RWPE1 (cell line): ENCODE data around the gene TM4SF4.

Experiments
- CTCF ChIA-PET: fragments of 350-600 bp; sonication (Branson Sonifier 250); formaldehyde crosslinking; extraction: SDS; loops from one replicate; lab custom pipeline; 2021; lab: Yijun Ruan, JAX
- POLR2A ChIA-PET: fragments of 400-600 bp; formaldehyde crosslinking; extraction: SDS; loops from one replicate; lab custom pipeline; 2020; ENCODE audit warnings: antibody characterized with exemption; ENCODE audit not compliant: low non-redundant PET; lab: Yijun Ruan, JAX
- DNase-seq: peaks from one replicate; pipeline ENCODE4 v3.0.0; 2012; ENCODE audit warnings: low spot score
- H3K27ac ChIP-seq: fragments of 450-650 bp; 2 replicates; pipeline ENCODE4 v1.5.1; 2017
- TF ChIP-seq, protein P1 (sequence below): fragments of 450-650 bp; conservative IDR thresholded peaks from 2 replicates; pipeline ENCODE4 v1.5.1; 2017; ENCODE audit warnings: low read depth, mild to moderate bottlenecking

The TM4SF4 gene

DNA sequence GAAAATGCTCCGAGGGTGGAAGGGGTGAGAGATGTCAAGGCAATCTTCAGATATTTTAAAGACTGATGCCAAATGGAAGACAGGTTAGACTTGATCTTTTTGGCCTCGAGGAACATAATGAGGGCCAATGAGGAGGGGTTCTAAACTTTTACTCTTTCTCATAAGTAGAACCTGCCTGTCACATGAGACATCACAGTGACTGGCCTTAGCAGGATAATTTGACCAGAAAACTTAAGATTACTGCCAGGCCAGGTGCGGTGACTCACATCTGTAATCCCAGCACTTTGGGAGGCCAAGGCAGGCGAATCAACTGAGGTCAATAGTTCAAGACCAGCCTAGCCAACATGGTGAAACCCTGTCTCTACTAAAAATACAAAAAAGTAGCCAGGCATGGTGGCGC, 12.2 kb downstream of the TM4SF4 start:
- no peak for DNase-seq
- TF ChIP-seq, protein P1, sequence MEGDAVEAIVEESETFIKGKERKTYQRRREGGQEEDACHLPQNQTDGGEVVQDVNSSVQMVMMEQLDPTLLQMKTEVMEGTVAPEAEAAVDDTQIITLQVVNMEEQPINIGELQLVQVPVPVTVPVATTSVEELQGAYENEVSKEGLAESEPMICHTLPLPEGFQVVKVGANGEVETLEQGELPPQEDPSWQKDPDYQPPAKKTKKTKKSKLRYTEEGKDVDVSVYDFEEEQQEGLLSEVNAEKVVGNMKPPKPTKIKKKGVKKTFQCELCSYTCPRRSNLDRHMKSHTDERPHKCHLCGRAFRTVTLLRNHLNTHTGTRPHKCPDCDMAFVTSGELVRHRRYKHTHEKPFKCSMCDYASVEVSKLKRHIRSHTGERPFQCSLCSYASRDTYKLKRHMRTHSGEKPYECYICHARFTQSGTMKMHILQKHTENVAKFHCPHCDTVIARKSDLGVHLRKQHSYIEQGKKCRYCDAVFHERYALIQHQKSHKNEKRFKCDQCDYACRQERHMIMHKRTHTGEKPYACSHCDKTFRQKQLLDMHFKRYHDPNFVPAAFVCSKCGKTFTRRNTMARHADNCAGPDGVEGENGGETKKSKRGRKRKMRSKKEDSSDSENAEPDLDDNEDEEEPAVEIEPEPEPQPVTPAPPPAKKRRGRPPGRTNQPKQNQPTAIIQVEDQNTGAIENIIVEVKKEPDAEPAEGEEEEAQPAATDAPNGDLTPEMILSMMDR = no peak
- ChIA-PET CTCF (interaction anchor here (0.6 to 0.7 kb wide), 3 partner anchors 8 to 328 kb away, joined by 3 read pairs; no protein-coding TSS in a partner anchor), POLR2A (no interaction called here)
- H3K27ac ChIP-seq = no peak overlapping the region

DNA sequence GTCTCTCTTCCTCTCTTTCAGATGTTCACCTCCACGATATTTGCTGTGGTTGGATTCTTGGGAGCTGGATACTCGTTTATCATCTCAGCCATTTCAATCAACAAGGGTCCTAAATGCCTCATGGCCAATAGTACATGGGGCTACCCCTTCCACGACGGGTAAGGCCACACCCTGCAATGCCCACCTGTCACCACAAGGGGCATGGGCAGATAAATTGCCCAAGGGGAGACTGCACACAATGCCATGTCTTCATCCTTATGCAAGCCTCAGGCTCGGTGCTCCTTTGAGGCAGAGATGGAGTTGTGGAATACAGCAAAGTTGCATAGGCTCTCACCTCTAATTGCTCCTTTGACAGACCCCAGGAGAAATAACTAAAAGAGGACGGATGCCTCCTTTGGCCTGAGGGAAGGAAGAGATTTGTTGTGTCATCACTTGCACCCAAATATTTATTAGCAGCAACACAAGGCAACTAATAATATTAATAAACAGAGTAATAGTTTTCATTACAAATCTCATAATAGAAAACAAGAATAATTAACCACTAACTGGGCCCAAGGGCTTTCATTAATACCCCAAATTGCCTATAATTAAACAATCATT, 13.2 kb downstream of the TM4SF4 start:
- TF ChIP-seq, protein P1 = 0 out of 2 replicates have a peak, but pooled peaks have one; percentile 13
- ChIA-PET CTCF (interaction anchor here (0.6 to 1.0 kb wide), 7 partner anchors 9 to 327 kb away, joined by 3 read pairs; no protein-coding TSS in a partner anchor), POLR2A (no interaction called here)
- DNase-seq = no peak
- H3K27ac ChIP-seq = no peak overlapping the region

DNA sequence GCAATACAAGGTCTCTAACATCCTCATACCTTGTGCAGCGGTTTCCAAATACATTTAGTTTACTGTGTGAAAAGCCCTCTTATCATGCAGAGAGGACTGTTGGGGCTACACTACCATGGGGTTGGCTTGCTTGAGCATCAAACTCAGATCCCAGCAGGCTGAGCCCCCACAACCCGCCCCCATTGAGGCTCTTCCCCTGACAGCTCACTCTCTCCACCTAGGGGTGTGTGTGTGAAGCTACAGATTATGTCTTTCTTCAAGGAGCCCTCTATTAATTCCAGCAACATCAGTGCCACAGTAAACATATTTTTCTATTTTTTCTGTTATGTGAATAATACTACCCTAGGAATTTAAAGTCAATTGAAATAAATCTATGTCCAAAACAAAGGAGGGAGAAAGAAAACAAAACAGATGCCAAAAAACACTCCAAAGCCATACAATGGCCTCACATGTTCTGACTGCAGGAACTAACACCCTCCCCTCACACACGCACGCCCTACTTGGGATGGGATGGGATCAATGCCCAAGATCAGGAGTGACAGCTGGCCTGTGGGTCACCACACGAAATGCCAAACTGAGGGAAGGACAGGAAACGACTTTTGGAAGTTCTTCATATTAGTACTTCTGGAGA, 14.7 kb downstream of the TM4SF4 start:
- POLR2A ChIA-PET = no interaction called here
- CTCF ChIA-PET = interaction anchor here (0.6 to 1.3 kb wide), 7 partner anchors 9 to 394 kb away, joined by 3 read pairs; no protein-coding TSS in a partner anchor
- H3K27ac ChIP-seq = no peak overlapping the region
- no peak for DNase-seq
- TF ChIP-seq, protein P1 = peak; percentile 45

DNA sequence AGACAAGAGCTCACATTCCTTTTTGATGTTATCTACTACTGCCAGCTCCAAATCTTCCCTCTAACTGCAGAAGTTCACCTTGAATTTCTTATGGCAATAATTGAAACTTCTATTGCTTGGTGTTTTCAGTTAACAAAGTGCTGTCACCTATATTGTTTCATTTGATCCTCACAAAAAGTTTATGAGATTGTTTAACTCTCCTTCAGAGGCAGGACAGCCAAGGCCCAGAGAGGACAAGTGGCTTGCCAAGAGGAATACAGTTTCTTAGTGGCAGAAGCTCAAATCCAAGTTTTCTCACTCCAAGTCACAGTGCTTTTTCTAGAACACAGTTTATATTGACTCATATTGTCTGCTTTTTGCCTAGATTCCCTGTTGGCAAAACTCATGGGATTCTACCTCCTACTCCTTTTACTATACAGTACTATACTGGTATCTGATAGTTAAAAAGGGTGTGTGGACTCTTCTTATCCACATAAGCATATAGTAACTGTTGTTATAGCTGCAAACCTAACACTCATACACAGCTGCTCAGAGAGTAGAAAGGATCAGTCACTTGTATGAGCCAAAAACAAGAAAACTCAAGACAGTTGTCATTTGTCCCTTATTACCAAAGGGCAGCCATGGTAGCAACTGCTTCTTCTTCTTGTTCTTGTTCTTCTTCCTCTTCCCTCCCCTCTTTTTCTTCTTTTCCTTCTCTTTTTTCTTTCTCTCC, 15.9 kb downstream of the TM4SF4 start:
- ChIA-PET POLR2A (no interaction called here), CTCF (interaction anchor here (0.5 to 1.1 kb wide), 4 partner anchors 18 to 276 kb away, joined by 3 to 8 read pairs (median 4); no protein-coding TSS in a partner anchor)
- no peak for DNase-seq
- TF ChIP-seq, protein P1 = no peak
- no peak overlapping the region for H3K27ac ChIP-seq

DNA sequence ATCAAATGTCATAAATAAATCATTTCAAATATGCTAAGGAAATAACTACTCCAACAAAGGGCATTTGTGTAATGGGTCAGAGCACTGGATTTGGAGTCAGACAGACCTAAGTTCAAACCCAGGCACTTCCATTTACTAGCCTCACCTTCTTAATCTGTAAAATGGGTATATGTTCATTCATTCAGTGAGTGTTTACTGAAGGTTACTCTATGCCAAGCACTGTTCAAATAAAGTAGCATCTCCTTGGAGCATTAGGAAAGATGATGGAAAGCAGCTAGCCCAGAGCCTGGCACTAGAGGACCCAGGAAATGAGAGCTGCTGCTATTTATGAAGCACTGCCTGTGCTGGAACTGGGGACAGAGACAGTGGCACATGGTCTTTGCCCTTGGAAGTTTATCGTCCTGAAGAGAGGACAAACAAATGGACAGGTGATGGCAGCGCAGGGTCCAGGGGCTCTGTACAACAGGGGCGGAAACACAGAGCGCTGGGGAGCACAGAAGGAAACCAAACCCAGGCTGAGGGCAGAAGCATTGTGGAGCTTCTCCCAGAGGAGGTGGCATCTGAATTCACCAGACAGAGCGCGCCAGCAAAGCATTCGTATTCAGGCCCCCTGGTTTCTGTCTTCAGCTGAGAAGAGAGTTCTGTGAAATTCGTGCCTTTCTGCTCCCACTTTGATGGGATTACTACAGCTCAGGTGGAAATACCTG, 19.0 kb downstream of the TM4SF4 start:
- CTCF ChIA-PET = interaction anchor here (0.6 to 0.9 kb wide), 3 partner anchors 9 to 141 kb away, joined by 3 read pairs; no protein-coding TSS in a partner anchor
- DNase-seq = no peak

More for the DNA sequence above, 19.0 kb downstream of the TM4SF4 start:
- TF ChIP-seq, protein P1 = no peak
- POLR2A ChIA-PET = no interaction called here
- H3K27ac ChIP-seq = no peak overlapping the region
